H9 (cell line): Measurements from ENCODE around the gene HPD. TPM values are rescaled to one million over a fixed set of nuclear protein-coding genes. Genes with fewer than 3 reads are reported as not detected.

Source experiments
- DNase-seq: peaks from one replicate; pipeline ENCODE4 v3.0.0-alpha.2; 2017
- H2AFZ ChIP-seq: one replicate; pipeline ENCODE4 v1.6.1; 2013; ENCODE audit warnings: mild to moderate bottlenecking, low read length, control low read depth, moderate library complexity
- H2AK5ac ChIP-seq: 2 replicates; pipeline ENCODE4 v1.6.1; 2013; ENCODE audit warnings: low read length, control low read depth, mixed read lengths; ENCODE audit not compliant: insufficient read length
- H2BK120ac ChIP-seq: one replicate; pipeline ENCODE4 v1.6.1; 2013; ENCODE audit warnings: low read depth, mild to moderate bottlenecking, low read length, control low read depth, inconsistent platforms; ENCODE audit not compliant: poor library complexity, severe bottlenecking
- H2BK12ac ChIP-seq: 2 replicates; pipeline ENCODE4 v1.6.1; 2013; ENCODE audit warnings: low read length, control low read depth, mixed read lengths, low read depth; ENCODE audit not compliant: insufficient read length
- H2BK15ac ChIP-seq: 2 replicates; pipeline ENCODE4 v1.6.1; 2013; ENCODE audit warnings: low read depth, low read length, control low read depth
- H2BK20ac ChIP-seq: one replicate; pipeline ENCODE4 v1.6.1; 2013; ENCODE audit warnings: low read depth, mild to moderate bottlenecking, low read length, control low read depth, inconsistent platforms; ENCODE audit not compliant: poor library complexity, severe bottlenecking
- H2BK5ac ChIP-seq: 2 replicates; pipeline ENCODE4 v1.6.1; 2013; ENCODE audit warnings: low read length, control low read depth, mixed read lengths; ENCODE audit not compliant: insufficient read length
- H3K14ac ChIP-seq: 2 replicates; pipeline ENCODE4 v1.6.1; 2013; ENCODE audit warnings: low read length, control low read depth; ENCODE audit not compliant: insufficient read depth
- H3K18ac ChIP-seq: 2 replicates; pipeline ENCODE4 v1.6.1; 2013; ENCODE audit warnings: low read depth, mild to moderate bottlenecking, mixed read lengths, low read length, control low read depth; ENCODE audit not compliant: insufficient read length
- H3K23ac ChIP-seq: 2 replicates; pipeline ENCODE4 v1.6.1; 2013; ENCODE audit warnings: low read length, control low read depth, mixed read lengths, low read depth; ENCODE audit not compliant: insufficient read length
- H3K23me2 ChIP-seq: 2 replicates; pipeline ENCODE4 v1.6.1; 2013; ENCODE audit warnings: low read depth, mild to moderate bottlenecking, mixed read lengths, low read length, control low read depth; ENCODE audit not compliant: insufficient read length, poor library complexity, severe bottlenecking
- H3K27ac ChIP-seq: 2 replicates; pipeline ENCODE4 v1.5.1; 2013; ENCODE audit warnings: low read length, control low read depth, mixed read lengths, low read depth; ENCODE audit not compliant: insufficient read length
- H3K27me3 ChIP-seq: 2 replicates; pipeline ENCODE4 v1.6.1; 2013; ENCODE audit warnings: low read length, control low read depth, inconsistent platforms; ENCODE audit not compliant: insufficient read depth
- H3K4ac ChIP-seq: 2 replicates; pipeline ENCODE4 v1.6.1; 2013; ENCODE audit warnings: low read depth, mild to moderate bottlenecking, control low read depth, inconsistent platforms, low read length, moderate library complexity
- H3K4me1 ChIP-seq: 2 replicates; pipeline ENCODE4 v1.6.1; 2013; ENCODE audit warnings: low read length, control low read depth, inconsistent platforms; ENCODE audit not compliant: insufficient read depth
- H3K4me2 ChIP-seq: 2 replicates; pipeline ENCODE4 v1.6.1; 2013; ENCODE audit warnings: low read length, control low read depth, mixed read lengths; ENCODE audit not compliant: insufficient read length, insufficient read depth
- H3K56ac ChIP-seq: 2 replicates; pipeline ENCODE4 v1.6.1; 2013; ENCODE audit warnings: low read depth, mild to moderate bottlenecking, mixed read lengths, low read length, control low read depth; ENCODE audit not compliant: insufficient read length
- H3K79me1 ChIP-seq: 2 replicates; pipeline ENCODE4 v1.6.1; 2013; ENCODE audit warnings: low read depth, mild to moderate bottlenecking, moderate library complexity, low read length, control low read depth, inconsistent platforms; ENCODE audit not compliant: insufficient read depth, poor library complexity, severe bottlenecking
- H3K79me2 ChIP-seq: 2 replicates; pipeline ENCODE4 v1.6.1; 2013; ENCODE audit warnings: low read length, control low read depth, inconsistent platforms; ENCODE audit not compliant: insufficient read depth
- H3K9ac ChIP-seq: 2 replicates; pipeline ENCODE4 v1.6.1; 2013; ENCODE audit warnings: low read length, control low read depth, mixed read lengths; ENCODE audit not compliant: insufficient read length; ENCODE audit errors: extremely low read depth
- H3K9me3 ChIP-seq: one replicate; pipeline ENCODE4 v1.6.1; 2013; ENCODE audit warnings: low read depth, low read length, inconsistent platforms; ENCODE audit not compliant: control insufficient read depth
- H3T11ph ChIP-seq: one replicate; pipeline ENCODE4 v1.6.1; 2013; ENCODE audit warnings: mild to moderate bottlenecking, low read length, control low read depth, inconsistent platforms
- H4K20me1 ChIP-seq: one replicate; pipeline ENCODE4 v1.6.1; 2013; ENCODE audit not compliant: control insufficient read depth, insufficient read length, insufficient read depth
- H4K5ac ChIP-seq: 2 replicates; pipeline ENCODE4 v1.6.1; 2013; ENCODE audit warnings: low read depth, mild to moderate bottlenecking, mixed read lengths, low read length, control low read depth; ENCODE audit not compliant: insufficient read length
- H4K8ac ChIP-seq: replicated peaks from 2 replicates; pipeline ENCODE4 v1.6.1; 2013; ENCODE audit warnings: low read length, control low read depth, mixed read lengths, low read depth; ENCODE audit not compliant: insufficient read length
- H4K91ac ChIP-seq: 2 replicates; pipeline ENCODE4 v1.6.1; 2013; ENCODE audit warnings: low read depth, mild to moderate bottlenecking, moderate library complexity, mixed read lengths, low read length, control low read depth; ENCODE audit not compliant: insufficient read length
- H3K27ac Mint-ChIP-seq, 3 experiments: 2 replicates in 2 of 3; 3 replicates in 1 of 3; pipeline ENCODE4 v1.8.0; 2020 to 2021; ENCODE audit warnings: mixed read lengths in 3 of 3, mild to moderate bottlenecking in 1 of 3, moderate library complexity in 1 of 3
- H3K27me3 Mint-ChIP-seq: 2 replicates; pipeline ENCODE4 v1.8.0; 2021; ENCODE audit warnings: low read depth, mild to moderate bottlenecking, moderate library complexity, mixed read lengths
- H3K36me3 Mint-ChIP-seq, 3 experiments: 2 replicates in 2 of 3; 3 replicates in 1 of 3; pipeline ENCODE4 v1.8.0; 2020 to 2021; ENCODE audit warnings: low read depth in 3 of 3, mixed read lengths in 3 of 3; ENCODE audit not compliant: insufficient read depth in 1 of 3
- H3K4me1 Mint-ChIP-seq, 2 experiments: 2 replicates each; pipeline ENCODE4 v1.8.0; 2020; ENCODE audit warnings: mixed read lengths in 2 of 2
- H3K4me3 Mint-ChIP-seq, 2 experiments: 2 replicates in 1 of 2; 3 replicates in 1 of 2; pipeline ENCODE4 v1.8.0; 2020 to 2021; ENCODE audit warnings: mild to moderate bottlenecking in 2 of 2, mixed read lengths in 2 of 2, moderate library complexity in 1 of 2
- H3K9me3 Mint-ChIP-seq, 2 experiments: 2 replicates in 1 of 2; 3 replicates in 1 of 2; pipeline ENCODE4 v1.8.0; 2020; ENCODE audit warnings: mild to moderate bottlenecking in 2 of 2, mixed read lengths in 2 of 2, moderate library complexity in 1 of 2
- CTCF ChIP-seq: fragments of 200-600 bp; sonication (generic); conservative IDR thresholded peaks from 3 replicates; pipeline ENCODE4 v1.8.0; 2021; ENCODE audit warnings: antibody characterized with exemption, mild to moderate bottlenecking
- WGBS: extraction: QIAGEN DNeasy Blood & Tissue Kit; methylation state at CpG from one replicate; pipeline ENCODE4 v1.1.7; 2013; ENCODE audit warnings: missing lambda C conversion rate, low lambda C conversion rate, mixed read lengths; ENCODE audit not compliant: insufficient read length; ENCODE audit errors: extremely low coverage; 5-methylcytosine and 5-hydroxymethylcytosine counted together
- total RNA-seq: library from RNA; stranded (reverse); gene quantifications from 2 replicates; pipeline ENCODE4 v1.2.1, GENCODE V29; 2021

HPD gene
- total RNA-seq, 1 experiment from 2014 or later: not detected

DNA sequence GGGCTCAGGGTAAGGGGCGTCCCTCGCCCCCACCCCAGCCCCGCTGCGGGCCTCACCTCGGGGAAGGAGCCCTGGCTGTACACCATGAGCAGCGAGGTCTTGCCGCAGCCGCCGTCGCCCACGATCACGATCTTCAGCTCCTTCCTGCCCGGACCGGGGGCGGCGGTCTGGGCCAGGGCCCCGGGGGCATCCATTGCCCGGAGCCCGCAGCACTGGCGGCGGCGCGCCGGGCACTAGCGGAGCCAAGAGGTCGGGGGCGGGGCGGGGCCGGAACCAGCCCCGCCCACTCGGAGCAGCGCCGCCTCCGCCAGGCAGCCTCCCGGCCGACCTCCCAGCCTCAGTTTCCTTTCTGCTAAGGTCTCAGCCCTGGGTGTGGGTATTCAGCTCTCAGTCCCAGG lies 65.2 kb downstream of the HPD start, which contains the start of gene RHOF:
RHOF (minus strand) TSS at position 249 of the 398 bp plus-strand sequence; CDS start at position 194, 55 bp downstream.
- H4K5ac ChIP-seq: no peak within 1 kb of the TSS
- no peak within 1 kb of the TSS for H2BK20ac ChIP-seq
- Mint-ChIP-seq H3K36me3 (peaks cover 8 to 28% (median 18%) of the 10 kb centered on the region in 3 experiments; a peak in 5 of 7 replicates), H3K4me3 (peak within 1 kb of the TSS; percentile 66 to 80), H3K4me1 (peaks cover 33 to 40% of the 10 kb centered on the region in 2 experiments), H3K9me3 (no peaks in the 10 kb centered on the region; a peak in 2 of 5 replicates), H3K27ac (peak within 1 kb of the TSS; percentile 92 to 96 (median 96); a peak in 6 of 7 replicates), H3K27me3 (peaks cover 5% of the 10 kb centered on the region)
- no peak within 1 kb of the TSS for H3K27ac ChIP-seq
- no peak within 1 kb of the TSS for H2BK12ac ChIP-seq
- H2BK15ac ChIP-seq: no peak within 1 kb of the TSS
- H3T11ph ChIP-seq: no peak within 1 kb of the TSS
- no peak within 1 kb of the TSS for H4K91ac ChIP-seq
- peaks cover 9% of the 10 kb centered on the region for H3K23me2 ChIP-seq
- no peaks in the 10 kb centered on the region for H3K79me2 ChIP-seq
- no peaks in the 10 kb centered on the region for H3K27me3 ChIP-seq
- H3K18ac ChIP-seq: peak within 1 kb of the TSS; percentile 55
- no peak within 1 kb of the TSS; the same call in 1 of the 2 replicates for H3K14ac ChIP-seq
- H2BK5ac ChIP-seq: no peak within 1 kb of the TSS
- no peak within 1 kb of the TSS for H4K8ac ChIP-seq
- H3K23ac ChIP-seq: no peak within 1 kb of the TSS
- no peak within 1 kb of the TSS for H3K56ac ChIP-seq
- no peak for TF ChIP-seq CTCF
- H2BK120ac ChIP-seq: no peak within 1 kb of the TSS
- no peaks in the 10 kb centered on the region; the same call in 1 of the 2 replicates for H3K4me1 ChIP-seq
- no peaks in the 10 kb centered on the region for H3K9me3 ChIP-seq
- H2AK5ac ChIP-seq: no peak within 1 kb of the TSS
- H3K9ac ChIP-seq: peak within 1 kb of the TSS; percentile 23
- peak within 1 kb of the TSS; percentile 34 for H3K4me2 ChIP-seq
- no peaks in the 10 kb centered on the region for H3K79me1 ChIP-seq
- no CpG with 5 or more reads among the region's 36 CpGs for WGBS
- DNase-seq: no peak
- H4K20me1 ChIP-seq: no peaks in the 10 kb centered on the region
- no peak within 1 kb of the TSS for H3K4ac ChIP-seq
- H2AFZ ChIP-seq: no peak within 1 kb of the TSS
